ENCODE measurements around the gene PDE7B.

PDE7B gene

GRCh38 chr6:136161950-136162349 is 310.4 kb downstream of the PDE7B start:
- no peak for DNase-seq

- DNase-seq, result no peak
Observed at GRCh38 chr6:136163260-136163659, 311.8 kb downstream of the PDE7B start.

DNA sequence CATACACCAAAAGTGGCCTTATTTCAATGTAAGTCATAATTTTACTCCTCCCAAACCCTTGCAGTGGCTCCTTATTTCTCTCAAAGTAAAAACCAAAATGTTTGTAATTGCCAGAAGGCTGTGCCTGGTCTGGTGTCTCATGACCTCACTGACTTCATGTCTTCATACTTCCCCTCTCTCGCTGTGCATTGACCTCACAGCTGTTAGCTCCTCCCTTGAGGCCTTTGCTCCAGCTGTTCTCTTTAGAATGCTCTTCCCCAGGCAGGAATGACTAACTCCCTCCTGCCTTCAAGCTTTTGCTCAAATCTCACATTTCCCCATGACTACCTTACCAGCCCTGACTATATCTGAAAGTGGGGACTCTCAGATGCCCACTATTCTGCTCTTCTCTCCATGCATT is 315.3 kb downstream of the PDE7B start:
- no peak for DNase-seq

DNA sequence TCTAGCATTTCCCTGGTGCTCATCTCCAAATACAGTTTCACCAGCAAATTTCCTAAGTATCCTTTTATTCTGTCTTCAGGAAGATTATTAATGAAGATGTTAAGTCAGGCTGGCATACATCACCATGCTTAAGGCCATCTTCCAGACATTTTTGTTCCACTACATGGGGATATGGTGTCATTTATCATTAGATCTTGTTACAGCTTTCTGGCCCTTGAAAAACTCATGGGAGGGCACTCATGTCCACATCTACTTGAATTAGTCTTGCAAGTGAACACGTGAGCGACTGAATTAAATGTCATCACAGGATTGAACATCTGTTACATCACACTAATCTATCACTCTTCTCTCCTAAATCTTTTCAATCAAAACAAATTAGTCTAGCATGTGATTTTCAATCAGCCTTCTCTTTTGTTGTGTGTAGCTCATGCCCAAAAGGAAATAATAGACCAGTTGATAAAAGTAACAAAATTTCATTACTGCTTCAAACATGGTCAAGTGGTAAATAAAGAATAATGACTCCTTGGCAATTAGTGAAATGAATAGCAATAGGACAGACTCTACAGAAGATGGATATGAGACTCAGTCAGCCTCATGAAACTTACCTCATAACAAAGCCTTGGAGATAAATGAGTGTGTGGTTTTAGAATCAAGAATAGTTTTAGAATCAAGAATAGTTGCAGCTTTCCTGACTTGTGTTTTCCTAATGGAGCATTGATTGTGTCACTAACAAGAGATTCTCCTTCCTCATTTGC is 318.1 kb downstream of the PDE7B start:
- no peak for DNase-seq

DNA sequence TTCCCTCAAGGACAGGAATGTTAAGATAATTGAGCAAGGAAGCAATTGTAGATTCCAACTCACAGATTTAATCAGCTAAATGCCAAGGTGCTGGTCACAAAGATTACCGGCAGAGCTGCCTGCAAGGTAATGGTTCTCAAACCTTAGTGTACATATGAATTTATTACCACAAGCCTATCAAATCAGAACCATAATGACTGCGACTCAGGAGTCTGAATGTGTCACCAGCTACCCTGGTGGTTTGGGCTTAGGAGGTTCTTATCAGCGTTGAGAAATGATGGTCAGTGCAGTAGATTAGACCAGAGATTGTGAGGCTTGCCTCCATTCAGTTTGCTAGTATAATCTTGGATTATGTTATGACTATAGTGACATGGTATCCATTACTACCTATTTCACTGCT is 319.7 kb downstream of the PDE7B start:
- no peak for DNase-seq

- DNase-seq, result no peak
Observed at GRCh38 chr6:136173519-136174507, 322.3 kb downstream of the PDE7B start.

DNA sequence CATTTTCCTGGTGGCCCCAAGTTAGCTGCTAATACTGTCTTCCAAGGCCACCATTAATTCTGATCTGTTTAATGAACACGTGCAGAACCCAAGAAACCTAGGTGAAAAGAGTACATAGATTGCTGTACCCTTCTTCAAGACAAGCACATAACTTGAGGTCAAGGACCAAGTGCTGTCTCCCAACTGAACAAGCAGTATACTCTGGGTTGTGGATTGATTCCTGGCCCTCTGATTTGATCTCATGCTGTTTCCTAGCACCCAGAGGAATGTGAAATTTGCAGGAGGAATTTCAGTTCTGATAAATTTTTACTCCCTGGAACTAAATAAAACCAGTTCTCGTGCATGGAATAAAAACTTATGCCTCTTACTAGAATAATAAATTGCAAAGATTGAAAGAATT is 323.0 kb downstream of the PDE7B start:
- DNase-seq, result no peak

DNA sequence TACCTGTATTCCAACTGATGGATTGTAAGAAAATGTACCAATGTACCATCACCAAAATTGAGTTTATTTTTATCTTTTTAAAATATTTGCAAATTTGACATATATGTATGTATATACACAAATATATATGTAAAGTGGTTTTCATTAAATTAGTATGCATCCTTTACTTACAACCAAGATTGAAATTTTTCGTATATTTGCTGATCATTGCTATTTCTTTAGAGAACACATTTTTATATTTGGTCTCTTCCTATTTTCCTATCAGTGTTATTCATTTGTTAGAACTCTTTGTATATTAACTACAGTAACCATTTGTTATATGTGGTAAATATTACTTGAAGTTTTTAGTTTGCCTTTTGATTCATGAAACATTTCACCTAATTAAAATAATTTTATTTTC is 324.4 kb downstream of the PDE7B start:
- DNase-seq, result no peak

GRCh38 chr6:136178749-136179148 is 327.2 kb downstream of the PDE7B start:
- no peak for DNase-seq

GRCh38 chr6:136180704-136181511 is 329.4 kb downstream of the PDE7B start:
- DNase-seq, result no peak

GRCh38 chr6:136181512-136181833 is 330.0 kb downstream of the PDE7B start:
- DNase-seq, result no peak

GRCh38 chr6:136181861-136182260 is 330.4 kb downstream of the PDE7B start:
- peak; percentile 16 for DNase-seq

GRCh38 chr6:136184738-136185137 is 333.2 kb downstream of the PDE7B start:
- no peak for DNase-seq

- DNase-seq, result no peak
Observed at GRCh38 chr6:136186363-136186762, 334.9 kb downstream of the PDE7B start.

DNA sequence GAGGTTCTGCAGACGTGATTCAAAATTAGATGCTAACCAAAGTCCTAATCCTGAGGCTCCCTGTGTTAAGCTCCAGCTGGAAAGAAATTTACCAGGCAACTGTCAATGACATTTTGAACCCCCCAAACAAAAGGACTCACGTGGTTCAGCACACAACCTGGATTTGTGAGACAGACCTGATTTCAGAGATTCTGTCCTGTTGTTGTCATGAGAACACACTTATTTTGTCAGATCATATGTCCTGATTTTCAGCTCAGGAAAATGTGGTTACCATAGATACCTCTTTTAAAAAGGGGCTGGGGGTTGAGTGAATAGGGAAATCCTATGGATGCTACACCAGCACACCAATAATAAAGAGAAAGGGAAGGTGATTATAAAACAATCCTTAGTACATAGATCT is 337.0 kb downstream of the PDE7B start:
- DNase-seq, result no peak

DNA sequence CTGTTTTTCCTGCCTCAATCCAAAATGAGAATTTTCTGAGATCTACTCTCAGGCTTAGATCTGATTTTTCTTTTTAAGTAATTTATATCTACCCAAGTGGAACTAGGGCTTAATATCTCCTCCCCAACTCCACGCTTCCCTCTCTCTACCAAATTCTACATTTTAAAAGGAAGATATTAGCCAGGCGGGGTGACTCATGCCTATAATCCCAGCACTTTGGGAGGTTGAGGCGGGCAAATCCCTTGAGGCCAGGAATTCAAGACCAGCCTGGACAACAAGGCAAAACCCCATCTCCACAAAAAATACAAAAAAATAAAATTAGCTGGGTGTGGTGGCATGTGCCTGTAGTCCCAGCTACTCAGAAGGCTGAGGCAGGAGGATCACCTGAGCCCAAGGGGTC is 337.6 kb downstream of the PDE7B start:
- DNase-seq, result no peak

- DNase-seq, result no peak
Observed at GRCh38 chr6:136191606-136192312, 340.3 kb downstream of the PDE7B start.

- DNase-seq, result no peak
Observed at GRCh38 chr6:136192902-136193301, 341.4 kb downstream of the PDE7B start.

DNA sequence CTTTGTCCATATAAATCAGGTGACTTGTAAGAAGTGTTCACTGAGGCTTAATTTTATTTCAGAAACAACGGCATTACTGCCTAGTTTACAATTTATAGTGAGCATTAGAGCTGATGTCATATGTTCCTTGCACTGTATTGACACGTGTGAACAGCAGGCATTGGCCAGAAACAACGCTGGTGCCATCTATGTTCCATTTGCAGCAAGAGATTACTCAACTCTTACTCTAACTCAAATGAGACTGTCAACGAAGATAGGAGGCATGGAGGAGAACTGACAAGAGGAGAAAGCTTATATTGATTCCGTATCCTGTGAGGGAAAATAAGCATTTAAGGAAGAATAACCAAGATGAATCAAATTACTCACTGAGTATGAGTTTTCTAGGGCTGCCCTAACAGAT is 350.2 kb downstream of the PDE7B start:
- no peak for DNase-seq

DNA sequence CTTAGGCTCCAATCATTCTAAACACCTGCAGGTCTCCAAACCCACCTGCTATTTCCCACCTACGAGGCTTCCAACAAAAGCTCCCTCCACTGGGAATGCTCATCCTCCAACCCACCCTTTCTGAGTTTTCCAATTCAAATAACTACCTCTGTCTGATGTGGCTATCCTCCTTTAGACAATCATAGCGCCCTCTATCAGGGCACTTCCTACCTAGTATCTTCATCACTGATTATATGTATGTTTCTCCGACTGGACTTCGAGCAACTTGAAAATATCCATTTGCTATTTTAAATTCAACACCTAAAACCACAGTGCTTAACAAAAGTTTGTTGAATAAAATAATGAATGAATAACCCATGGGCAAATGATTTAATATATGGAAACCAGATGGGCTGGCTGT is 357.3 kb downstream of the PDE7B start:
- DNase-seq, result no peak

- DNase-seq, result no peak
Observed at GRCh38 chr6:136209496-136209895, 358.0 kb downstream of the PDE7B start.

- no peak for DNase-seq
Observed at GRCh38 chr6:136210398-136211165, 359.1 kb downstream of the PDE7B start.

Measured in NCI-H774 (cell line).